Measurements from ENCODE around the gene PRDM16. TPM values are rescaled to one million over a fixed set of nuclear protein-coding genes. Genes with fewer than 3 reads are reported as not detected.

The PRDM16 gene
- total and polyA plus RNA-seq, 2 of the 13 experiments (the other 11 are each of a cell fraction or from before 2014, with no cell fraction given), result 0.15 to 0.81 TPM

DNA sequence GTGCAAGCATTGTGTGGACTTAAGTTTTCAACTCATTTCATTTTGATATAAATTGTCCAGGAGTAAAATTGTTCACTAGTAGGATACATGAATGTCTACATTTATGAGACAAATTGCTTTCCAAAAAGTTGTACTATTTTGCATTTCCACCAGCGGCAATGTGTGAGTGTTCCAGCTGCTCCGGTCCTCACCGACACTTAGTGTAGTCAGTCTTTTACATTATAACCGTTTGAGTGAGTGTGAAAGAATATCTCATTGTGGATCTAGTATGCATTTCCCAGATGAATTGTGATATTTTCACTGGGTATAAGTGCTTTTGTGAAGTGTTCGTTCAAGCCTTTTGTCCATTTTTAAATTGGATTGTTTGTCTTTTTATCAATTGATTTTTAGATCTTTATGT, 274.0 kb downstream of the PRDM16 start:
- Histone ChIP-seq H3K4me2 (ENCODE audit: low read depth, low read length) (no peak overlapping the region), H3K4me3 (replicated peaks in 1 of 3; ENCODE audit: insufficient read depth in 1 of 3, low read depth in 2 of 3, low read length in 3 of 3) (no peak overlapping the region), H2AFZ (ENCODE audit: low read length) (no peak overlapping the region), H3K79me2 (ENCODE audit: insufficient read depth, low read length) (peaks cover 4% of the 10 kb centered on the region), H3K27me3 (ENCODE audit: control insufficient read depth in 1 of 2, insufficient read depth in 2 of 2, low read length in 2 of 2) (no peaks in the 10 kb centered on the region), H3K27ac (ENCODE audit: extremely low read length, insufficient read depth, low read length) (no peak overlapping the region), H4K20me1 (ENCODE audit: insufficient read depth, low read length) (no peaks in the 10 kb centered on the region), H3K36me3 (replicated peaks in 1 of 2; ENCODE audit: control insufficient read depth in 1 of 2, insufficient read depth in 2 of 2, low read length in 2 of 2) (no peaks in the 10 kb centered on the region), H3K9me3 (ENCODE audit: low read length) (peaks cover 9% of the 10 kb centered on the region), H3K4me1 (ENCODE audit: insufficient read depth, low read length) (peaks cover 63% of the 10 kb centered on the region), H3K9ac (ENCODE audit: insufficient read depth, low read depth, low read length) (no peak overlapping the region)
- DNase-seq (ENCODE audit: low spot score) (no peak), FAIRE-seq (no peak), ATAC-seq (no peak)
- in situ Hi-C loops (cut with HindIII; ENCODE audit: extremely low pct_ligation_motif_present, low pct_unique_long_range_greater_than_20kb) (no loop called here), intact Hi-C loops (cut with micrococcal nuclease; ENCODE audit: unreplicated experiment) (no loop called here)
- CTCF ChIA-PET (ENCODE audit: low intra/inter-chr PET ratio, low total read pairs), result no interaction called here
- 97% methylated on average over 5 of the region's 5 CpGs for WGBS (ENCODE audit: low lambda C conversion rate)
- BruUV-seq (replicated peaks), result no TSS peak
- POLR2A ChIA-PET, result no interaction called here
- TF ChIP-seq NCOA5 (CRISPR knock-in tag; IDR thresholded peaks at IDR 0.05), result no peak
- TF ChIP-seq, protein P1, sequence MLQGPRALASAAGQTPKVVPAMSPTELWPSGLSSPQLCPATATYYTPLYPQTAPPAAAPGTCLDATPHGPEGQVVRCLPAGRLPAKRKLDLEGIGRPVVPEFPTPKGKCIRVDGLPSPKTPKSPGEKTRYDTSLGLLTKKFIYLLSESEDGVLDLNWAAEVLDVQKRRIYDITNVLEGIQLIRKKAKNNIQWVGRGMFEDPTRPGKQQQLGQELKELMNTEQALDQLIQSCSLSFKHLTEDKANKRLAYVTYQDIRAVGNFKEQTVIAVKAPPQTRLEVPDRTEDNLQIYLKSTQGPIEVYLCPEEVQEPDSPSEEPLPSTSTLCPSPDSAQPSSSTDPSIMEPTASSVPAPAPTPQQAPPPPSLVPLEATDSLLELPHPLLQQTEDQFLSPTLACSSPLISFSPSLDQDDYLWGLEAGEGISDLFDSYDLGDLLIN (CRISPR knock-in tag; IDR thresholded peaks at IDR 0.05; ENCODE audit: borderline replicate concordance), result no peak
- TF ChIP-seq, protein P2, sequence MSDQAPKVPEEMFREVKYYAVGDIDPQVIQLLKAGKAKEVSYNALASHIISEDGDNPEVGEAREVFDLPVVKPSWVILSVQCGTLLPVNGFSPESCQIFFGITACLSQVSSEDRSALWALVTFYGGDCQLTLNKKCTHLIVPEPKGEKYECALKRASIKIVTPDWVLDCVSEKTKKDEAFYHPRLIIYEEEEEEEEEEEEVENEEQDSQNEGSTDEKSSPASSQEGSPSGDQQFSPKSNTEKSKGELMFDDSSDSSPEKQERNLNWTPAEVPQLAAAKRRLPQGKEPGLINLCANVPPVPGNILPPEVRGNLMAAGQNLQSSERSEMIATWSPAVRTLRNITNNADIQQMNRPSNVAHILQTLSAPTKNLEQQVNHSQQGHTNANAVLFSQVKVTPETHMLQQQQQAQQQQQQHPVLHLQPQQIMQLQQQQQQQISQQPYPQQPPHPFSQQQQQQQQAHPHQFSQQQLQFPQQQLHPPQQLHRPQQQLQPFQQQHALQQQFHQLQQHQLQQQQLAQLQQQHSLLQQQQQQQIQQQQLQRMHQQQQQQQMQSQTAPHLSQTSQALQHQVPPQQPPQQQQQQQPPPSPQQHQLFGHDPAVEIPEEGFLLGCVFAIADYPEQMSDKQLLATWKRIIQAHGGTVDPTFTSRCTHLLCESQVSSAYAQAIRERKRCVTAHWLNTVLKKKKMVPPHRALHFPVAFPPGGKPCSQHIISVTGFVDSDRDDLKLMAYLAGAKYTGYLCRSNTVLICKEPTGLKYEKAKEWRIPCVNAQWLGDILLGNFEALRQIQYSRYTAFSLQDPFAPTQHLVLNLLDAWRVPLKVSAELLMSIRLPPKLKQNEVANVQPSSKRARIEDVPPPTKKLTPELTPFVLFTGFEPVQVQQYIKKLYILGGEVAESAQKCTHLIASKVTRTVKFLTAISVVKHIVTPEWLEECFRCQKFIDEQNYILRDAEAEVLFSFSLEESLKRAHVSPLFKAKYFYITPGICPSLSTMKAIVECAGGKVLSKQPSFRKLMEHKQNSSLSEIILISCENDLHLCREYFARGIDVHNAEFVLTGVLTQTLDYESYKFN (CRISPR knock-in tag; conservative IDR thresholded peaks at IDR 0.05), result no peak
- TF ChIP-seq ZNF782 (CRISPR knock-in tag; IDR thresholded peaks at IDR 0.05; ENCODE audit: borderline replicate concordance), result no peak
- TF ChIP-seq, protein P3, sequence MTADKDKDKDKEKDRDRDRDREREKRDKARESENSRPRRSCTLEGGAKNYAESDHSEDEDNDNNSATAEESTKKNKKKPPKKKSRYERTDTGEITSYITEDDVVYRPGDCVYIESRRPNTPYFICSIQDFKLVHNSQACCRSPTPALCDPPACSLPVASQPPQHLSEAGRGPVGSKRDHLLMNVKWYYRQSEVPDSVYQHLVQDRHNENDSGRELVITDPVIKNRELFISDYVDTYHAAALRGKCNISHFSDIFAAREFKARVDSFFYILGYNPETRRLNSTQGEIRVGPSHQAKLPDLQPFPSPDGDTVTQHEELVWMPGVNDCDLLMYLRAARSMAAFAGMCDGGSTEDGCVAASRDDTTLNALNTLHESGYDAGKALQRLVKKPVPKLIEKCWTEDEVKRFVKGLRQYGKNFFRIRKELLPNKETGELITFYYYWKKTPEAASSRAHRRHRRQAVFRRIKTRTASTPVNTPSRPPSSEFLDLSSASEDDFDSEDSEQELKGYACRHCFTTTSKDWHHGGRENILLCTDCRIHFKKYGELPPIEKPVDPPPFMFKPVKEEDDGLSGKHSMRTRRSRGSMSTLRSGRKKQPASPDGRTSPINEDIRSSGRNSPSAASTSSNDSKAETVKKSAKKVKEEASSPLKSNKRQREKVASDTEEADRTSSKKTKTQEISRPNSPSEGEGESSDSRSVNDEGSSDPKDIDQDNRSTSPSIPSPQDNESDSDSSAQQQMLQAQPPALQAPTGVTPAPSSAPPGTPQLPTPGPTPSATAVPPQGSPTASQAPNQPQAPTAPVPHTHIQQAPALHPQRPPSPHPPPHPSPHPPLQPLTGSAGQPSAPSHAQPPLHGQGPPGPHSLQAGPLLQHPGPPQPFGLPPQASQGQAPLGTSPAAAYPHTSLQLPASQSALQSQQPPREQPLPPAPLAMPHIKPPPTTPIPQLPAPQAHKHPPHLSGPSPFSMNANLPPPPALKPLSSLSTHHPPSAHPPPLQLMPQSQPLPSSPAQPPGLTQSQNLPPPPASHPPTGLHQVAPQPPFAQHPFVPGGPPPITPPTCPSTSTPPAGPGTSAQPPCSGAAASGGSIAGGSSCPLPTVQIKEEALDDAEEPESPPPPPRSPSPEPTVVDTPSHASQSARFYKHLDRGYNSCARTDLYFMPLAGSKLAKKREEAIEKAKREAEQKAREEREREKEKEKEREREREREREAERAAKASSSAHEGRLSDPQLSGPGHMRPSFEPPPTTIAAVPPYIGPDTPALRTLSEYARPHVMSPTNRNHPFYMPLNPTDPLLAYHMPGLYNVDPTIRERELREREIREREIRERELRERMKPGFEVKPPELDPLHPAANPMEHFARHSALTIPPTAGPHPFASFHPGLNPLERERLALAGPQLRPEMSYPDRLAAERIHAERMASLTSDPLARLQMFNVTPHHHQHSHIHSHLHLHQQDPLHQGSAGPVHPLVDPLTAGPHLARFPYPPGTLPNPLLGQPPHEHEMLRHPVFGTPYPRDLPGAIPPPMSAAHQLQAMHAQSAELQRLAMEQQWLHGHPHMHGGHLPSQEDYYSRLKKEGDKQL (CRISPR knock-in tag; IDR thresholded peaks at IDR 0.05; ENCODE audit: low read depth), result no peak
- no peak for TF ChIP-seq ATM (IDR thresholded peaks at IDR 0.05; ENCODE audit: borderline replicate concordance)
- TF ChIP-seq, protein P4, sequence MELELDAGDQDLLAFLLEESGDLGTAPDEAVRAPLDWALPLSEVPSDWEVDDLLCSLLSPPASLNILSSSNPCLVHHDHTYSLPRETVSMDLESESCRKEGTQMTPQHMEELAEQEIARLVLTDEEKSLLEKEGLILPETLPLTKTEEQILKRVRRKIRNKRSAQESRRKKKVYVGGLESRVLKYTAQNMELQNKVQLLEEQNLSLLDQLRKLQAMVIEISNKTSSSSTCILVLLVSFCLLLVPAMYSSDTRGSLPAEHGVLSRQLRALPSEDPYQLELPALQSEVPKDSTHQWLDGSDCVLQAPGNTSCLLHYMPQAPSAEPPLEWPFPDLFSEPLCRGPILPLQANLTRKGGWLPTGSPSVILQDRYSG (CRISPR knock-in tag; IDR thresholded peaks at IDR 0.05), result no peak
- TF ChIP-seq FOXK2 (IDR thresholded peaks at IDR 0.05), result no peak
- TF ChIP-seq, protein P5, sequence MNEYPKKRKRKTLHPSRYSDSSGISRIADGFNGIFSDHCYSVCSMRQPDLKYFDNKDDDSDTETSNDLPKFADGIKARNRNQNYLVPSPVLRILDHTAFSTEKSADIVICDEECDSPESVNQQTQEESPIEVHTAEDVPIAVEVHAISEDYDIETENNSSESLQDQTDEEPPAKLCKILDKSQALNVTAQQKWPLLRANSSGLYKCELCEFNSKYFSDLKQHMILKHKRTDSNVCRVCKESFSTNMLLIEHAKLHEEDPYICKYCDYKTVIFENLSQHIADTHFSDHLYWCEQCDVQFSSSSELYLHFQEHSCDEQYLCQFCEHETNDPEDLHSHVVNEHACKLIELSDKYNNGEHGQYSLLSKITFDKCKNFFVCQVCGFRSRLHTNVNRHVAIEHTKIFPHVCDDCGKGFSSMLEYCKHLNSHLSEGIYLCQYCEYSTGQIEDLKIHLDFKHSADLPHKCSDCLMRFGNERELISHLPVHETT (CRISPR knock-in tag; conservative IDR thresholded peaks at IDR 0.05), result no peak
- TF ChIP-seq, protein P6, sequence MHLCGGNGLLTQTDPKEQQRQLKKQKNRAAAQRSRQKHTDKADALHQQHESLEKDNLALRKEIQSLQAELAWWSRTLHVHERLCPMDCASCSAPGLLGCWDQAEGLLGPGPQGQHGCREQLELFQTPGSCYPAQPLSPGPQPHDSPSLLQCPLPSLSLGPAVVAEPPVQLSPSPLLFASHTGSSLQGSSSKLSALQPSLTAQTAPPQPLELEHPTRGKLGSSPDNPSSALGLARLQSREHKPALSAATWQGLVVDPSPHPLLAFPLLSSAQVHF (CRISPR knock-in tag; IDR thresholded peaks at IDR 0.05), result no peak
